C4-2B (cell line): ENCODE results near the gene TAF3.
A peak's percentile ranks its signal among the peaks of the same experiment; 100 is the strongest.
"Not testable (repeated sequence)": the region's sequence is repeated elsewhere in the genome, so short reads cannot be mapped to it uniquely, and the experiment has no call there.

Source experiments
- H3K27ac ChIP-seq: fragments of 450-650 bp; 2 replicates; pipeline ENCODE4 v1.5.1; 2017
- ZFX ChIP-seq: fragments of 450-650 bp; IDR thresholded peaks from 2 replicates; pipeline ENCODE4 v1.6.1; 2017
- TF ChIP-seq, protein P1 (sequence below): fragments of 450-650 bp; conservative IDR thresholded peaks from 2 replicates; pipeline ENCODE4 v1.5.1; 2017; ENCODE audit warnings: mild to moderate bottlenecking

TAF3 gene

DNA sequence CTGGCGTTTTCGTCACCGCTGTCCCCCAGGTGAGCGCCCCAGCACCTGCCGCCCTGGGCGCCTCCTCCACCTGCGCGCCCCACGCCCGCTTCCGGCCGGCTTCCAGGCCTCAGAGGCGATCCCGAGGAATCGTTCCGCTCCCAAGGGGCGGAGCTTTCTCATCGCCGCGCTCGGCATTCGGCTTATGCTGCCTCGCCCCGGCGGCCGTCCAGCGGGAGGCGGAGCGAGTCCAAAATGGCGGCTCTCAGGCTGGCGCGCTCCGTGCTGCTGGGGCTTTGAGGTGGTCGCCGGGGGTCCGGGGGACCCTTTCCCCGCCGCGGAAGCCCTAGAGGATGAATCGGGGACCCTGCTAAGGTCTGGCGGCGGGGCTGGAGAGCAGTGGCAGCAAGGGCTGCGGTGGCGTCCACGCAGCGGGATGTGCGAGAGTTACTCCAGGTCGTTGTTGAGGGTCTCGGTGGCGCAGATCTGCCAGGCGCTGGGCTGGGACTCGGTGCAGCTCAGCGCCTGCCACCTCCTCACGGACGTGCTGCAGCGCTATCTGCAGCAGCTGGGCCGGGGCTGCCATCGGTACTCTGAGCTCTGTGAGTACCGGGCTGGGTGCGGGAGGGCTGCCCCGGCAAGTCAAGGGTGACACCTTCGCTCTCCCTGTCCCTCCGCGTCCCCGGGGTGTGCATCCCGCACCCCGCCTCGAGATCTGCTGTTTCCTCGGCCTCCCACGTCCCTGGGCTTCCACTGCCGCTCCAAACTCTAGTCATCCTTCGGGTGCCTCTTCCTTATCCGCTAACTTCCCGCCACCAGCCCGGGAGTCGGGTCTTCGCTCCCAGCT lies at the start of gene TAF3:
TSS of gene TAF3 (plus strand) at position 211 of the 826 bp plus-strand sequence. CDS start at position 416, 205 bp downstream.
- TF ChIP-seq, protein P1, sequence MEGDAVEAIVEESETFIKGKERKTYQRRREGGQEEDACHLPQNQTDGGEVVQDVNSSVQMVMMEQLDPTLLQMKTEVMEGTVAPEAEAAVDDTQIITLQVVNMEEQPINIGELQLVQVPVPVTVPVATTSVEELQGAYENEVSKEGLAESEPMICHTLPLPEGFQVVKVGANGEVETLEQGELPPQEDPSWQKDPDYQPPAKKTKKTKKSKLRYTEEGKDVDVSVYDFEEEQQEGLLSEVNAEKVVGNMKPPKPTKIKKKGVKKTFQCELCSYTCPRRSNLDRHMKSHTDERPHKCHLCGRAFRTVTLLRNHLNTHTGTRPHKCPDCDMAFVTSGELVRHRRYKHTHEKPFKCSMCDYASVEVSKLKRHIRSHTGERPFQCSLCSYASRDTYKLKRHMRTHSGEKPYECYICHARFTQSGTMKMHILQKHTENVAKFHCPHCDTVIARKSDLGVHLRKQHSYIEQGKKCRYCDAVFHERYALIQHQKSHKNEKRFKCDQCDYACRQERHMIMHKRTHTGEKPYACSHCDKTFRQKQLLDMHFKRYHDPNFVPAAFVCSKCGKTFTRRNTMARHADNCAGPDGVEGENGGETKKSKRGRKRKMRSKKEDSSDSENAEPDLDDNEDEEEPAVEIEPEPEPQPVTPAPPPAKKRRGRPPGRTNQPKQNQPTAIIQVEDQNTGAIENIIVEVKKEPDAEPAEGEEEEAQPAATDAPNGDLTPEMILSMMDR: no peak
- TF ChIP-seq ZFX: no peak
- H3K27ac ChIP-seq: peak within 1 kb of the TSS; percentile 79

- no peak for TF ChIP-seq ZFX
- TF ChIP-seq, protein P1: no peak
- no peak overlapping the region for H3K27ac ChIP-seq
Observed at GRCh38 chr10:7773845-7774801, 44.2 kb upstream of the TAF3 start.

DNA sequence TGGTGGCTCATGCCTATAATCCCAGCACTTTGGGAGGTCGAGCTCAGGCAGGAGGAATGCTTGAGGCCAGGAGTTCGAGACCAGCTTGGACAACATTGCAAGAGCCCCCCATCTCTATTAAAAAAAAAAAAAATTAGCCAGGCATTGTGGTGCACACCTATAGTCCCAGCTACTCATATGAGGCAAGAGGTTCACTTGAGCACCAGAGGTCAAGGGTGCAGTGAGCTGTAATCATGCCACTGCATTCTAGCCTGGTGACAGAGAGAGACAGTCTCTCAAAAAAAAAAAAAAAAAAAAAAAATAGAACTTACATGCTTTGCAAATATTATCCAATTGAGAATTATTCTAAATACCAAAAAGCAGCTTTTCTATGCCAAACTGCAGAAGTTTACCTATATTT lies 41.5 kb upstream of the TAF3 start:
- no peak for TF ChIP-seq ZFX
- TF ChIP-seq, protein P1: no peak
- H3K27ac ChIP-seq: no peak overlapping the region

DNA sequence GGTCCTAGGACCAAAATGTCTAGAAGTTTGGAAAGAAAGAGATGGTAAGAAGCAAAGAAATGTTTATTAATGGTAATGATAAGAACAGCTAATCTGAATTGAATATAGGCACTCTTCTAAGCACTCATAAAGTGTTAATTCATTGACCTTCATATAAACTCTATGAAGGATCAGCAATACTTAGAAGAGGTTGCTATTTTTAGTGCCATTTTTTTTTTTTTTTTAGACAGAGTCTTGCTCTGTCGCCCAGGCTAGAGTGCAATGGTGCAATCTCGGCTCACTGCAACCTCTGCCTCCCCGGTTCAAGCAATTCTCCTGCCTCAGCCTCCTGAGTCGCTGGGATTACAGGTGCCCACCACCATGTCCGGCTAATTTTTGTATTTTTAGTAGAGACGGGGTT lies 36.1 kb upstream of the TAF3 start:
- not testable (repeated sequence) for H3K27ac ChIP-seq

- TF ChIP-seq ZFX: no peak
- TF ChIP-seq, protein P1: no peak
- H3K27ac ChIP-seq: no peak overlapping the region
Observed at GRCh38 chr10:7786430-7786829, 31.9 kb upstream of the TAF3 start.

GRCh38 chr10:7787150-7787856 lies 31.0 kb upstream of the TAF3 start:
- peak overlapping the region; percentile 96 for H3K27ac ChIP-seq
- TF ChIP-seq ZFX: no peak
- TF ChIP-seq, protein P1: no peak

GRCh38 chr10:7787857-7788638 lies 30.3 kb upstream of the TAF3 start, which contains the start of the genes ATP5F1C and KIN:
ATP5F1C (plus strand) TSS chr10:7788177; CDS start chr10:7788208, 31 bp downstream.
KIN (minus strand) TSS chr10:7787993; CDS start chr10:7787933, 60 bp downstream.
- H3K27ac ChIP-seq: peak within 1 kb of the TSS; percentile 96
- TF ChIP-seq, protein P1: no peak
- TF ChIP-seq ZFX: peak; percentile 98
